Stimulated activated CD4-positive, alpha-beta T cell treated with anti-CD3 and anti-CD28 coated beads, Interleukin-2, amount 100 ng/mL, for 4 hours (primary cell): ENCODE measurements around the gene PLPP1.

Experiments
- DNase-seq: peaks from one replicate; pipeline ENCODE4 v3.0.0-alpha.2; 2020; ENCODE audit warnings: low read depth

PLPP1 gene

GRCh38 chr5:55445791-55446190 lies 89.0 kb downstream of the PLPP1 start:
- no peak for DNase-seq

- no peak for DNase-seq
Measured at GRCh38 chr5:55441954-55442353, 92.8 kb downstream of the PLPP1 start.

DNA sequence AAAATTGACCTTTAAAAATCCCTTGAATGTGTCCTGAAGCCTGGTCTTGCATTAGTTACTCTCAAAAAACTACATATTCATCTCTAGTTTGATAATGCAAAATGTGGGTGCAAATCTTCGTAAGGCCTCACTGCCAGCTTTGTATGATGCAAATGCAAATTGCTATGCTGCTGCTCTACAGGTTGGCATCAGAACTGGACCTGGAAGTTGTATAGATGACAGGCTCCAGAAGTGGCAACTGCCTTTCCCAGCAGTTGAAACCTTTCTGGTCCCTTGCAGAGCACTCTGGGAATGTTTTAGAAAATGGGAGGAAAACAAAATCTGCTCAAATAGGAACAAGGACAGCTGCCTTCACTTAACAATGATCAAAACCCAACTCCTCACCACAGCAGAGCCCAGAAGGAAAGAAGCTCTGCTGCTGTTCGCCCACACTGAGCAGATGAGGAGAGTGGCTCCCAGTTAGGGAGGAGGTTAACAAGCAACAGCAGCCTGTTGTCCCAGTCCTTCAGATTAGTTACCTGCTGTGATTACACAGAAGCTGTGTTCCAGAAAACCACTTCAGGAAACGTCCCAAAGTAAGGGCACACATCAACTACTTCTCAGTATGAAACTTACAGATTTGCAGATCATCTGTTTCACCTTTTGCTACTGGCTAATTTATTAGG lies 93.5 kb downstream of the PLPP1 start:
- DNase-seq, result no peak

DNA sequence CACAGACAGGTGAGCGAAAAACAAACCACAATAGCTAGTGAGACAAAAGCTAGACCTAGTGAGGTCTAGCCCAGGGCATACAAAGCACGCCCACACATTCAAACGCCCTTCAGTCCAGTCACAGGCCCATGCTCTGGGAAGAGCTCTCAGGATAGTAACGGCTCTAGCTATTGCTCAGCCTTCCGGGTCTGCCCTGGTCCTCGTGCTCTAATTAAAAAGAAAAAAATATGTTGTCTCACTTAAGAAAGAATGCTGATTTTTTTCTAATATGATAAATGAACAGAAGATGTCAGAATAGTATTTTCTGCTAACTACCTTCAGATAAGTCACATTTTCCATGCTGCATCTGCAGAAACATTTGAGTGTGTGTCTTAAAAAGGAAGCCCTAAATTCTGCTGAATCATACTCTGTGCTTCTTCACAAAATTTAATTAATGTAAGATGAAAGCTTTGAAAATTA lies 94.5 kb downstream of the PLPP1 start:
- DNase-seq, result peak; percentile 37

- no peak for DNase-seq
Measured at GRCh38 chr5:55438998-55439397, 95.8 kb downstream of the PLPP1 start.

DNA sequence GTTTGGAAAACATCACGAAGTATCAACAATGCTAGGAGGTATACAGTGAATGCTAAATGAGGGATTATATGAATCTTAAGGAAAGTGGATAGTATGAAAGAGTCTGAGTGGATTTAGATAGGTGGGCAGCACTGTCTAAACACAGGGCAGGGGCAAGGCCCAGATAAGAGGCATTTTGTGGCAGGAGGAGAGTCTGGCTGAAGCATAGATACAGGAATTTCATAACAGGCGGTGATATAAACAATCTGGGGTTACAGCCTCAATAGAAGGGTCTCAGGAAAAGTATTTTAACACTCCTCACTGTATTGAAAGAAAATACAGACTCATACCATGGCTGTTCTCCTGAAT lies 96.9 kb downstream of the PLPP1 start:
- no peak for DNase-seq

DNA sequence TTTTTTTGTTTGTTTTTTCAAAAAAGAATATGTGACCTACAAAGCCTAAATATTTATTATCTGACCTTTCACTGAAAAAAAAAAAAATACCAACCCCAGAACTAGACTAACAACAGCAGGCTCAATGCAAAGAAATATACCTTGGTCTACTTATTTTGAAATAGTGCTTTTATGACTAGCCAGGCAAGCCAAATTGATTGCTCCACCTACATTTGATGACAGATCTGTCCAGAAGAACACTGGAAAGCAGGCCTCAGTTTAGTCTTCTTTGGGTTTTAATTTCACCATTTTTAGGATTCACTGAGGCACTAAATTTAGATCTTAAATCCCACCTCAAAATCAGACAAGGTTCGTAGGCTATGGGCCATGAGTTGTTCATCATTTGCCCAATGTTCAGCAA lies 97.3 kb downstream of the PLPP1 start:
- DNase-seq, result no peak

DNA sequence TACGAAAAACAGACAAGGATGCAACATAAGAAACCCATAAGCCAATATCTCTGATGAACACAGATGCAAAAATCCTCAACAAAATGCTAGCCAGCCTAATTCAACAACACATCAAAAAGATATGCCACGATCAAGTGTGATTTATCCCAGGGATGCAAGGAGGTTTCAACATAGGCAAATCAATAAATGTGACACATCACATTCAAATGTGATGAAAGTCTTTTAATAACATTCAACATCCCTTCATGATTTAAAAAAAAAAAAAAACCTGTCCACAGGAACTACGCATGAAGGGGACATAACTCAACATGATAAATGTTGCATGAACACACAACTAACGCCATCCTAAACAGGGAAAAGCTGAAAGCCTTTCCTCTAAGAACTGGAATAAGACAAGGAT lies 102.2 kb downstream of the PLPP1 start:
- no peak for DNase-seq

DNA sequence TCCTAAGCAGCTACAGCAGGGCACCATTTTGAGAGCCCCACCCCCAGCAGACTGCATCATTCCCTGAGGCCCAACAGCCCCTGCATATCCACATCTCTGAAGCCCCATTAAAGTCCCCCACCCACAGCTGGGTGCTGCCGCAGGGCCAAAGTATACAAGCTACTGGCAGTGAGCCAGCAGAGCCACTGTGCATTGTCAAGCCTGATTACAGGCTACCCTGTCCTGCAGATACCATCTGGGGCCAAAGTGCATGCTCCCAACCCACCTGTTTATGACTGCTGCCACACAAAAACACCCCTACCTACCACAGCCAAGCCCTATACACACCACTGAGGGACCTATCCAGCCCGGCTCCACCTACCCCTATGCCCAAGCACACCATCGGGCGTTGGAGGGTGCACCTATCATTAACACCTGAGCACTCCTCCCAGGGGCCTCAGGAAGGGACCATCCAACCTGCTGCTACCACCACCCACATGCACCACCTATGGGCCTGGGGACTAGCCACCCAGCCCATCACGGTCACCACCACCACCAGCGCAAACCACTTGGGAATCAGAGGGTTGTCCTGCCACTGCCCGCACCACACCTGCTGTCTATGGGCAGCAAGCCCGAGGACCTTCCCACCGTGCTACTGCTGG lies 105.0 kb downstream of the PLPP1 start:
- DNase-seq, result no peak

- no peak for DNase-seq
Measured at GRCh38 chr5:55429221-55429612, 105.5 kb downstream of the PLPP1 start.

DNA sequence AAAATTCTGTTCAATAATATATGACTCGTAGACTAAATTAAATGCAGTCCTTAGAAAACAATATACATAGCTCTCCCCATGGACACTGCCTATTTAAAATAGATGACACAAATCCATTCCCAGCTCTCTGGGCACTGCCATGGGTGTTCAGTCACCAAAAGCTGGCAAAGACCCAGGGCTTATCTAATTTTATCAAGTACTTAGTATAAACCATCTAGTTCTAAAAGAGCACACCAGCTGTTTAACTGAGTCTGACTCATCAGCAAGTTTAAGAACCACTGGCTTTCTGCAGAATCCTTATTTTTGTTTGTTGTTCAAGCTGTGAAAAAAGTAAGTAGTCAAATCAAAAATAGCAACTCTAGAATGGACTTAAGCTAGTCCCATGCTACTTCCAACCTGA lies 107.6 kb downstream of the PLPP1 start:
- no peak for DNase-seq

GRCh38 chr5:55426455-55426854 lies 108.3 kb downstream of the PLPP1 start:
- no peak for DNase-seq

GRCh38 chr5:55421074-55421529 lies 113.7 kb downstream of the PLPP1 start:
- DNase-seq, result no peak

- no peak for DNase-seq
Measured at GRCh38 chr5:55418994-55419968, 115.5 kb downstream of the PLPP1 start.

GRCh38 chr5:55416306-55416705 lies 118.5 kb downstream of the PLPP1 start:
- DNase-seq, result no peak

DNA sequence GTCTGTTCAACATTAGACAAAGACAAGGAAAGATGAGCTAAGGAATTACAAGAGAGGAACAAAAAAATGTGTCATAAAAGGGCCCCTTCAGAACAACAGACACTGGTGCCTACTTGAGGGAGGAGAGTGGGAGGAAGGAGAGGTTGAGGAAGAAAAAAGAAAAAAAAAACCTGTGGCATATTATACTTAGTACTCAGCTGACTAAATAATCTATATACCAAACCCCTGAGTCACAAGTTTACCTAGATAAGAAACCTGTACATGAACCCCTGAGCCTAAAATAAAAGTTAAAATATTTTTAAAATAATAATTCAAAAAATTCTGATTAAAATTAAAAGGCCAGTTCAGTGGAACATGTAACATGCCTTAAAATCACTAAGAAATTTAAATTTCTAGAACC lies 119.7 kb downstream of the PLPP1 start:
- no peak for DNase-seq

DNA sequence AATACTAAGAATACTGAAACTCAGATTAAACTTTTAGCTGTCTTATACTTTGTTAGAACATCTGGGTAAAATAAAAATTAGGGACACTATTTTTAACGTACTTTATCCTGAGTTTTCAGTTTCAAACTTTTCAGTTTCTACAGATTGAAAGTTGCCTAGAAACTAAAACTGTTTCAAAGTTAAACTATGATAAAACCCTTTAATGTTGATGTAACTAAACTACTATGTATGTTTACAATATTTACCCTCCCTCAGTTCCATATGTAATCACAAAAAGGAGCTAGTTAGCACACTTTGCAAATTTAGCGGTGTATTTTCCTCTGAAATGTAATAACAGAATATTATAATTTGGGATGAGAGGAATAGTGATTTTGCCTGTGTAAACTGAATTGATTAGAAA lies 121.1 kb downstream of the PLPP1 start:
- DNase-seq, result no peak

- DNase-seq, result no peak
Measured at GRCh38 chr5:55411876-55412275, 122.9 kb downstream of the PLPP1 start.

DNA sequence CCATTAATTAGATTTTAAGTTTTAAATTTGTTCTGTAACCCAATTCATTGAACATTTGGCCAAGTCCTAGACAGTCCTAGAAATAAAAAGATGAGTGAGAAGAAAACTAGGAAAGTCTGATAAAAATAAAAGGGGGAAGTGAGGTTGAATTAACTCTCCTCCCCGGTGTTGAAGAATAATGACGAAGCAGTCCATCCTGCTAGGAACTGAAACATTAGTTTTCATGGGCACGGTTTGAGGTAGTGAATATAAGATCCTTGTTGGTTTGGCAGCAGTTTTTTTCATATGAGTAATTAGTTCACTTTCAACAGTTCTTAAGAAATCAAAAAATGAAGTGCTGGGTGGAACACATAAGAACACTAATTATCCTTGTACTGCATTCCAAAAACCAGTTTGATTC lies 123.9 kb downstream of the PLPP1 start:
- DNase-seq, result no peak

DNA sequence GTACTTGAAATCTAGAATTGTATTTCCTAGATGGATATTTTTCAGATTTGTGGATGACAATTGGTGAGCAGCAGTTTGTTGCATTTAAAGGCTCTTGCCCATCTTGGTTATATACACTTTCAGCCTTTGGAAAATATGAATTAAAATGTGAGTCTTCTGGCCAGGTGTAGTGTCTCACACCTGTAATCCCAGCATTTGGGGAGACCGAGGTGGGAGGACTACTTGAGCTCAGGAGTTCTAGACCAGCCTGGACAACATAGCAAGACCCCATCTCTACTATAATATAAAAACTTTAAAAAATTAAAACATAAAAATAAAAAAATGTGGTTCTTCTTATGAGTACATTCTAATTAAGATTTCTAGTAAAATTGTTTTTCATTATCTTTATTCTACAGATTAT lies 125.0 kb downstream of the PLPP1 start:
- no peak for DNase-seq

DNA sequence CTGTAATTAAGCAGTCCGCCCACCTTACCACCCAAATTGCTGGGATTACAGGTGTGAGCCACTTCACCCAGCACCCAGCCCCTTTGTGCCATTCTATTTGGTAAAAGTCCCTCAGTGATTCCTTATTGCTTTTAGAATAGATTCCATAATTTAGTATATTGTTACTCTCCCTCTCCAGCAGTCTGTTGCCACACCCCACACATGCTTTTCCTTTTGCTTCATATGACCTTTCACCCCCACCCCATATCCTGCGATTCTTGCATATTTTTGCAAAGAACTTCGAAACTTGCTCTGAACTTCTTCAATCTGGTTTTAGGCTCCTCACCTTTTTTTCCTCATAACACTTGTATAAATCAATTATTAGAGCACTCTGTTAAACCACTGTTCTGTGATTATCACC lies 126.8 kb downstream of the PLPP1 start:
- no peak for DNase-seq

- DNase-seq, result no peak
Measured at GRCh38 chr5:55407059-55407684, 127.6 kb downstream of the PLPP1 start.
